NCI-H460 (cell line): ENCODE measurements around the gene RFX4. TPM values are rescaled to one million over a fixed set of nuclear protein-coding genes. Genes with fewer than 3 reads are reported as not detected.
"Not testable (repeated sequence)": the region's sequence is repeated elsewhere in the genome, so short reads cannot be mapped to it uniquely, and the experiment has no call there.

Experiments
- DNase-seq: peaks from one replicate; pipeline ENCODE4 v3.0.0-alpha.2; 2016; ENCODE audit warnings: low read depth; ENCODE audit errors: extremely low read depth
- total RNA-seq: library from RNA; depleted of rRNA; stranded (reverse); fragments of >200 nt; shearing (Covaris generic); gene quantifications from 2 replicates; pipeline ENCODE4 v1.2.3, GENCODE V29; 2014

The RFX4 gene
- total RNA-seq, 1 experiment from 2014 or later = not detected

DNA sequence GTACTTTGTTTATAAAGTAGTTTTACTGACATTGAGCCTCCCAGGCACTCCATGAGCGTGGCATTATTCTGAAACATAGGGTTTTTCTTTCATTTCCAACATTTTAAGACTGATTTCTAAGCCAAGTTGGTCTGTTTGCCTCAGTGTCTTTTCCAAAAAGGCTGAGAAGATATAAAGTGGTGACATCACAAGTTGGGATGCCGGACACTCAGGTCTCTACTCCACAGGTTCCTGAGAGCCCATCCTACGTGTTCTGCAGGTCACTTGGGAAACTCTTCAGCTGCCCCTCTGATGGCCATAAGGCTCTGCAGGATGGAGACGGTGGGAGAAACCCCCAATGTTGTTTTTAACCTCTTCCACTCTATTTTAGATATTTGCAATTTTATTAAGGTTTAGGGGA lies 6.0 kb downstream of the RFX4 start:
- DNase-seq = no peak

- DNase-seq = no peak
These were observed 7.8 kb downstream of the RFX4 start for GRCh38 chr12:106590601-106591000.

- DNase-seq = no peak
These were observed 11.6 kb downstream of the RFX4 start for GRCh38 chr12:106594447-106594846.

- DNase-seq = no peak
These were observed 12.5 kb downstream of the RFX4 start for GRCh38 chr12:106595268-106595667.

GRCh38 chr12:106598003-106598402 lies 15.2 kb downstream of the RFX4 start:
- DNase-seq = no peak

DNA sequence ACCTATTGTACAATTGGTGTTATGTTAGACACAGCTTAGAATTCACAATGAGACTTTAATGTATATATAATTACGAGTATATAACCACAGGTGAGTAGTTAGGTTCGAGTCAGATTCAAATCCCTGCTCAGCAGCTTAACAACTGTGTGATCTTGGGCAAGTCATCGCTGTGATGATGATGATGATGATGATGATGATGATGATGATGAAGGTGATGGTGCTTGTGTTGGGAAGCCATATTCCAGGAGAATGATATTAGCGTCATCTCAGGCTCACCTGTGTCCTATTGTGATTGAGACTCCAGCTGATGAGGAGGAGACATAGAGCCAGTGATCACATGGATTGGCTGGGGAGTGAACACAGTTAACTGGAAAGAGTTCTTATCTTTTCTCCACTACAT lies 16.5 kb downstream of the RFX4 start:
- DNase-seq = no peak

DNA sequence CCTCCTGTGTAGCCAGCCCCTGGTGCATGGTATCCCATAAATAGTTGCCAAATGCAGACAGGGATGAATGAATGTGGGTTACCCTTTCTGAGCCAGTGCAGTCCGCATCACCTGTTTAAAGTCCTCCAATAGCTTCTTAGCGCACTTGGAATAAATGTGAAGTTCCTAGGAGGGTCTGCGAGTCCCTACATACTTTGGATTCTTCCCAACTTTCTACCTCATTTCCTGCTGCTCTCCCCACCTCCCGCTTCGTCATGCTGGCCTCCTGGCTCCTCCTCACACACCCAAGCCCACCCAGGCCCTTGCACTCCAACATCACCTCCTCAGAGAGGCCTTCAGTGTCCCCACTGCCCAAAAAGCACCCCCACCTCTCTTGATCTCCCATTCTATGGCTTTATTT lies 17.7 kb downstream of the RFX4 start:
- no peak for DNase-seq

GRCh38 chr12:106601031-106601430 lies 18.2 kb downstream of the RFX4 start:
- DNase-seq = no peak

DNA sequence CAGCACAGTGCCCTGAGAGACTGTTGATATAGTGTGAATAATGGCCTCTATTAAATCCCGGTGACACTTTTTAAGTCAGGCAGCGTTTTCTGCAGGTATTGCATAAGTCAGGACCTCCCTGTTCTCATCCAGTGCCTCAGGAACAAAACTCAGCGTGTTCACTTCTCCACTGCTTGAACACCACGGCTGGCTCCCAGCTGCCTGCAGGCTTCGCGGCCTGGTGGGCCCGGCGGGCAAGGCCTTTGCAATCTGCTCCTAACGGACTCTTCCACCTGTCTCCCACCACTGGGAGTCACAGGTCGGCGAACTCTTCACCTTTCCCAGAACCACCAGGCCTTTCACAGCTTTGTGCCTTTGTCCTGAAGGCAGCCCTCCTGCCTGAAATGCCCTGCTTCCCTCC lies 18.7 kb downstream of the RFX4 start:
- DNase-seq = no peak

DNA sequence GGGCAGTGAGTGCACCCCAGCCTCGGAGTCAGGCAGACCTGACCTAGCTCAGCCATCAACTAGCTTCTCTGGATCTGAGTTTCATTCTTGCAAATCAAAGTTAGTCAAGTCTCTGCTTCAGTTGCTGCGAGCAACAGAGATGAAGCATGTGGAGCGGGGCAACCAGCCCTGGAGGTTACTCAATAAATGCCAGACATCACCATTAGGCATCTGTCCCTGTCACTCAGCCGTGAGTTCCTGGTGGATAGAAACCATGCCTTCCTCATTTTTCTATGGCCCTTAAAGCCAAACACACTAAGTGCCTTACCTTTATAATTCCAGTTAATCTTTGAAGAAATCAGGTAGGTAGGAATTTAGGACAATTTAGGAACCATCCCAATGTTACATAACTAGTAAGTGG lies 19.3 kb downstream of the RFX4 start:
- DNase-seq = no peak

DNA sequence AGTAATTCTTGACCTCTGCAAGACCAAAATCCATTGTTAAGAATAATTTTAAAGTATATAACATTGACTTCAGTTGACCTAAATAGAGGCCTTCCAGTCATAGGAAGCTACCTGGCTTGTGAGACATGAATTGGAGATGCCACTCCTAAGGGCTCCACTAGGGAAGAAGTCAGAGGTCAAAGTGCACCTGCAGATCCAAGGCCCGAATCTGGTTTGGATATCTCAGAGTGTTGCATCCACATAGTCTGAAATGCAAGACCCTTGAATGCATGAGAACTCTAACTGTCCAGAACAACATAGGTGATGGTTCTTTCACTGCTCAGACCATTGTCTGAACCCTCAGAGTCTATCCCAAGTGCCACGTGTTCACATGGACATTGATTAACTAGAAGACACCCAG lies 22.4 kb downstream of the RFX4 start:
- no peak for DNase-seq

DNA sequence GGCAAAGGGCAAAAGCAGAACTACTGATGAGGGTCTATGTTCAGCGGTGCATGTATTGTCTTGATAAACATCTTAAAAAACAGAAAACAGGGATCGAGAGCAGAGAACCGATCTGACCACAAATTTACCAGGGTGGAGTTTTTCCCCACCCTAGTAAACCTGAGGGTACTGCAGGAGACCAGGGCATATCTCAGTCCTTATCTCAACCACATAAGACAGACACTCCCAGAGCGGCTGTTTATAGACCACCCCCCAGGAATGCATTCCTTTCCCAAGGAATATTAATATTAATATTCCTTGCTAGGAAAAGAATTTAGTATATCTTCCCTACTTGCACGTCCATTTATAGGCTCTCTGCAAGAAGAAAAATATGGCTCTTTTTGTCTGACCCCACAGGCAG lies 37.8 kb downstream of the RFX4 start:
- DNase-seq = not testable (repeated sequence)

GRCh38 chr12:106625976-106626375 lies 43.2 kb downstream of the RFX4 start:
- DNase-seq = no peak

- no peak for DNase-seq
These were observed 47.2 kb downstream of the RFX4 start for GRCh38 chr12:106629797-106630659.

DNA sequence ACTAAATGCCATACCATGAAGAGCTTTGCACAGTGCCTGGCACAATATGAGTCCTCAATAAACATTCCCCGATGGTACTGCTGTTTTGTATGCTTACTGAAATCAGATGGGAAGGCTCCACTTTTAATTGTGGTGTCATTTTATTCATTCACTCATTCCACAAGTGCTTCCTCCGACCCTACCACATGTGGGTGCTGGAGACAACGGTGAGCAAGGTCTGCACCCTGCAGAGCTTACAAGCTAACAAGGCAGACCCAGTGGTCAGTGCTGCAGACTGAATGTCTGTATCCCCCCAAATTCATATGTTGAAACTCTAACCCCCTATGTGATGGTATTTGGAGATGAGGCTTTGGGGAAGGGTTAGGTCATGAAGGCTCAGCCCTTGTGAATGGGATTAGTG lies 48.3 kb downstream of the RFX4 start:
- DNase-seq = no peak

GRCh38 chr12:106631797-106632196 lies 49.0 kb downstream of the RFX4 start:
- DNase-seq = no peak

- DNase-seq = peak; percentile 74
These were observed 50.1 kb downstream of the RFX4 start for GRCh38 chr12:106632797-106633450.

- DNase-seq = no peak
These were observed 50.6 kb downstream of the RFX4 start for GRCh38 chr12:106633451-106633823.

DNA sequence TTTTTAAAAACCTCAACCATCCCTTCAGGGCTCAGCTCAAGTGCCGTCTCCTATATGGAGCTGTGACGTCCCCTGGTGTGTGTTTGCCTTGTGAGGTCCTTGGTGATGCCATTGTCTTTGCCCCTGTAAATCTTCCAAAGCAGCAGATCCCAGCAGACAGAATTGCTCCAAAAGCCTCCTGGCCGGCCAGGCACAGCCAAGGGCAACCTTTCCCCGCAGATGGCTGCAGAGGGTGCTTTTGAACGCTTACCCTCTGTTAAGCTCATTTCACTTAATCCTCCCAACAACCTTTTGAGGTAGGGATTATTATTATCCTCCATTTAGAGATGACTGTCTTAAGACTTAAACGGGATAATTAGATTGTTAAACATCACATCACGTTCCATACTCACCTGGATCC lies 51.4 kb downstream of the RFX4 start:
- no peak for DNase-seq

GRCh38 chr12:106643000-106643399 lies 60.2 kb downstream of the RFX4 start:
- no peak for DNase-seq

- no peak for DNase-seq
These were observed 61.7 kb downstream of the RFX4 start for GRCh38 chr12:106644335-106645073.

DNA sequence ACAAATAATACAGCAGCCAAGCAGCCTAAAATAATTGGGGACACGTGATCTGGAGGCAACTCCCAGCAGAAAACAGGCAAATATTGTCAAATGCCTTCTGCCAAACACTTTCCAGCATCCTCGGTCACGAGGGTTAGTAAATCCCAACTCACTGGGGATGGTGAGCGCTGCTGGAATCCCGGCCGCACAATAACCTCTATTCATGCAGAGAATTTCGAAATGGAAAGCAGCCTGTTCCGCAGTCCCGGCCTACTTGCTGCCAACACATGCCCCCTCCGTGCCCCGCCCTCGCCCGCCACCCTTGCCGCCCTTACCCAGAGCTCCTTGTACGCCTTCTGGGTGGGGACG lies 62.2 kb downstream of the RFX4 start:
- DNase-seq = peak; percentile 70
